Fibroblast of pulmonary artery (primary cell): ENCODE measurements around the gene DENND4A.

Source experiments
- DNase-seq: peaks from one replicate; pipeline ENCODE4 v3.0.0-alpha.2; 2010; ENCODE audit warnings: low read depth
- H3K4me3 ChIP-seq: replicated peaks from 2 replicates; pipeline ENCODE4 v1.5.1; 2011; ENCODE audit warnings: low read depth, mild to moderate bottlenecking, control low read depth, low read length, moderate library complexity
- CTCF ChIP-seq: IDR thresholded peaks from 2 replicates; pipeline ENCODE4 v1.5.1; 2011; ENCODE audit warnings: mild to moderate bottlenecking, control low read depth, low read length, inconsistent platforms; ENCODE audit errors: missing control alignments

The DENND4A gene

DNA sequence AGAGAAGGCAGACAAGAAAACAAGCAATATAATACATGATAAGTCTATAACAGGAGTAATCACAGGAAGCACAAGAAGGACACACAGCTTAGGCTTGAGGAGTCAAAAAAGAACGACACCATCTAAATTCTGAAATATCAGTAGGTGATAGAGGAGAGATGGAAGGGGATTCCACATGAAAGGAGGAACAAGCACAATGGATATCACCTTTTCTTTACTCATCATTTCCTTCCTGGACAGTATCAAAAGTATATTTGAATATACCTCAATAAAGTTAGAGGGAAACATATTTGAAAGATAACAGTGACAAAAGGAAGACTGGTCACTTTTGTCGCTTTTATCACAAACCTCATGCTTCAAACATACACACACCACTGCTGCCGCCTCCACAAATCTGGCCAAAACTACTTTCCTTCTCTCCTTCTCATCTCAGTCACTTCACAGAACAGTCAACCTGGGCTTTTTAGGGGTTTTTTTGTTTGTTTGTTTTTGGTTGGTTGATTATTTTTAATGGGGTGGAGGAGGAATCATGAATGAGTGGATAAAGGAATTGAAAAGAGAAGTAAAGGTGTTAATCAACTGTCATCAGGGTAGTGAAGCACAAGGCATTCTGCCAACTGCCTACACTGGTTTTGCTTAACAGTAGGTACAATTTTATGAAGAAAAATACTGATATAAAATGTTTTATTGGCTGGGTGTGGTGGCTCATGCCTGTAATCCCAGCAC, 18.5 kb downstream of the DENND4A start:
- H3K4me3 ChIP-seq, result no peak overlapping the region
- DNase-seq, result no peak
- TF ChIP-seq CTCF, result no peak

- no peak for DNase-seq
- H3K4me3 ChIP-seq, result no peak overlapping the region
- no peak for TF ChIP-seq CTCF
Observed at GRCh38 chr15:65772930-65773329, 19.2 kb downstream of the DENND4A start.

DNA sequence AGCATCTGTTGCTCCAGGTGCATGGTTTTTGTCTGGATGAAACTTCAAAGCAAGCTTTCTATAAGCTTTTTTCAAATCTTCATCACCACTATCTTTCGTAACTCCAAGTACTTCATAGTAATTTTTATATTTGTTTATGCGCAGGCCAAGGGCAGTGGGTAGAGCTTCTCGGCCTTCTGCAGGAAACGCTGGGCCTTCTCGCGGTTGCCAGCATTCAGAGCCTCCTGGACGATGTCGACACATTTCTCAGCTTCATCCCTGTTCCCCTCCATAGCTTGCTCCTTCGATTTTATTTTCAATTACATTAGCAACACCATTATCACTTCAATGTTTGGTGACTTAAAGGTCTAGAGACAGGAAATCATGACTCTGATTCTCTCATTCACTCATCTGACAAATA, 20.2 kb downstream of the DENND4A start:
- no peak for DNase-seq
- H3K4me3 ChIP-seq, result no peak overlapping the region
- no peak for TF ChIP-seq CTCF

DNA sequence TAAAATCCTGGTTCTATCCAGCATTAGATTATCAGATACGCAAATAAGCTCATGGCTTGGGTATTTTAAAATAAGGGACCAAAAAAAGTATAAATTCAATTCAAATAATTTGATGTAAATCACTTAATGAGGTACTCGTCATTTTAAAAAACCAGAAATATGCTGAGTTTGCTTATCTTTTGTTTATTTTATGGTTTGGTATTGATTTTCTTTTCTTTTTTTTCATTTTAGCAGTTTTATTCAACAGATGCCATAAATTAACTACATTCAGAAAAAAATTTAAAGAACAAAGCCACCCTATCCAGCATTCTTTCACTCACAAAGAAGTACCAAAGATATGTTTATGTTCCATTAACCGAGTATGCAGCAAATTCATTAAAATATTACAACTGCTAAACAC, 22.6 kb downstream of the DENND4A start:
- no peak for TF ChIP-seq CTCF
- no peak overlapping the region for H3K4me3 ChIP-seq
- no peak for DNase-seq

GRCh38 chr15:65767895-65768294, 24.2 kb downstream of the DENND4A start:
- TF ChIP-seq CTCF, result no peak
- H3K4me3 ChIP-seq, result no peak overlapping the region
- no peak for DNase-seq

- TF ChIP-seq CTCF, result no peak
- no peak for DNase-seq
- no peak overlapping the region for H3K4me3 ChIP-seq
Observed at GRCh38 chr15:65767264-65767595, 24.9 kb downstream of the DENND4A start.
